GM19372 (cell line): ENCODE data around the gene CDO1.

ENCODE experiments used
- ATAC-seq: cut with Tn5 transposase; IDR thresholded peaks from one replicate; pipeline ENCODE4 v1.9.1; 2021; ENCODE audit warnings: mild to moderate bottlenecking, low read depth, moderate library complexity; ENCODE audit not compliant: unreplicated experiment

The CDO1 gene

GRCh38 chr5:115816226-115817081 is at the start of gene CDO1:
Gene CDO1, minus strand, starts transcription at chr5:115816659. Its CDS starts 262 bp downstream, at chr5:115816397.
- no peak for ATAC-seq

DNA sequence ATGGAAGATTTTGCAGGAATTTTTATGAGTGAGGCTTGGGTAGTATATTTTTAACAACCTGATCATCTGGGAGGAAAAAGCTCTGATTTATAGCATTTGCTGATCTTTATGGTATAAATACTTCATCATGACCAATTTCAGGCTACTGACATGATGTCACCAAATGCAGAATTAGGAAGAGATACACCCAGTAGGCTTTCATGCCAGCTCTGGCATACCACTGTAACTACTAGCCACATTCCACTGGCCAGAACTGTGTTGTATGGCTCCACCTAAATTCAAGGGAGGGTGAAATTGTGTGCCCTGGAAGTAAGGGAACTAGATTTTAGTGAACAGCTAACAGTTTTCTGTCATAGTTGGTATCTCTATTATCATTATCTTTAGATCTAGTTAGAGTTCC is 42.9 kb upstream of the CDO1 start:
- no peak for ATAC-seq

DNA sequence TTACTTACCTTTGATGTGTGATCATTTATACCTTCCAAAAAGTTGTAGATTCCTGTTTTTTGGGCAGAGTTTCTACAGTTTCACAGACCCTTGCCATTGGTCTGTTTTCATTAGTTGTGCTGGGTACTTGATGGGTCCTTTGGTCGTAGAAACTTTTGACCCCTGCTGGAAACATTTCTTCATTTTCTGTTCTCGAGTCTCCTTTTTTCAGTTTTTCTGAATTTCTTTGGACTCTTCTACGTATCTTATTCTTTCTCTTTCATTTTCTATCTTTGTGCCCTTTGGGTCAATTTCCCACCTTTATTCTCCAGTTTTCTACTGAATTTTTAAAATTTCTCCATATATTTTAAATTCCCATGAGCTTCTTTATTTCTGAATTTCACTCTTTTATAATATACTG is 41.9 kb upstream of the CDO1 start:
- ATAC-seq = no peak

- no peak for ATAC-seq
Observed at GRCh38 chr5:115857626-115858349, 41.3 kb upstream of the CDO1 start.

GRCh38 chr5:115857057-115857479 is 40.6 kb upstream of the CDO1 start:
- no peak for ATAC-seq

GRCh38 chr5:115855959-115856358 is 39.5 kb upstream of the CDO1 start:
- no peak for ATAC-seq

GRCh38 chr5:115854139-115854538 is 37.7 kb upstream of the CDO1 start:
- no peak for ATAC-seq

- ATAC-seq = no peak
Observed at GRCh38 chr5:115850744-115851416, 34.4 kb upstream of the CDO1 start.

- no peak for ATAC-seq
Observed at GRCh38 chr5:115849258-115849798, 32.9 kb upstream of the CDO1 start.

GRCh38 chr5:115847290-115847689 is 30.8 kb upstream of the CDO1 start:
- no peak for ATAC-seq

- ATAC-seq = no peak
Observed at GRCh38 chr5:115844321-115844817, 27.9 kb upstream of the CDO1 start.

- no peak for ATAC-seq
Observed at GRCh38 chr5:115843444-115844130, 27.1 kb upstream of the CDO1 start.

DNA sequence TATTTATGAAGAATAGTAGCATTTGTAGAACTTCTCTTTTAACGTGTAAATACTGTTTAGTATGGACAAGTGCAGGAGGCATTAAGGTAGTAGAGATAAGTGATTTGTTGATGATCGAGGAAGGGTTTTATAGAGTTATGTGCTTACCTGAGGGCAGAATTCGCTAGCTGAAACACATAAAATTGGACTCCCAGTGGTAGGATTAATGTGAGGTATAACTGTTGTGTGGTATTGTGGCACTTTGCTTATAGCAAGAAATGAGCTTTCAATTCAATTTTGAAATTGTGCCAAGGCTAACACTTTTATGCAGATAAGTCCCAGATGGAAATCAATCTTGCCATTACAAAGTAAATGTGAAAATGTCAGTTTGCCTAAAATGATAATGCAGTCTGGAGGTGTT is 26.5 kb upstream of the CDO1 start:
- ATAC-seq = no peak

DNA sequence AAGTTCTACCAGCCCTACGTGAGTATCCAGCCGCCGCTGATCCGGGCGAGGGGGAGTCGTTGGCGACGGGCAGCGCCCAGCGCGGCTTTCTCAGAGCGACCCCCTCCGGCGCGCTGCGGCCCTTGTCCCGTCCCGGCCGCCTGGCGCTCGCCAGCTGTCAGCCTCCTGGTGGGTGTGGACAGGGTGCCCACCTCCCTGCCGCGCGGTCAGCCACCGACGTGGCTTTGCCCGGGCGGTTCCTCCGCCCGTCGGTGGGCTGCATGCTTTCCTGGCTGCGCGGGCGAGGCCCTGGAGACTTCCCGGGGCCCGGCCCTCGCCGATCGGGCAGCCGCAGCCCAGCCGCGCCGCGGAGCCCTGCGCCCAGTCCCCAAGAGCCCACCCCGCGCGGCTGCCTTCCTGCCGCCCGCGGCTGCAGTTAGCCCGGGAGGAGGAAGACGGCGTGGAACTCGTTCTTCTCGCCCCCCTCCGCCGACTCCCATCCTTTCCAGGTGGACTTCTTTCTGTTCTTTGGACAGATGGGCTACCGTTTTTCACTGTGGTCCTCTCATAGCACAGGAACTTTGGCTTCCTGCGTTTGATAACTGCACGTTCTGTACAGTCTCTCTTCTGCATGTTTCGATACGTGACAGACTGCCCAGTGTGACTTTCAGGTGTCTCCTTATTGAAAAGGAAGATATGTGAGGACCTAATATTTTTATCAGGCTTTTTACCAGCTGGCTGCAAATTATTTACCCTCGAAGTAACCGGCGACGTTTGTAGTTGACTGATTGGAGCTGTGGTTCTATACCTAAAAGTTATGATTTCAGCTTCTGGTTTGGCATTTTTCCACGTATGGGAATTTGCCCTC is 25.9 kb upstream of the CDO1 start:
- ATAC-seq = peak; percentile 37

GRCh38 chr5:115841382-115842088 is 25.1 kb upstream of the CDO1 start, which contains the start of the genes AP3S1 and ATG12:
Gene AP3S1, plus strand, starts transcription at chr5:115841935. Its CDS starts 103 bp downstream, at chr5:115842038.
Gene ATG12, minus strand, starts transcription at chr5:115841565. Its CDS starts 13 bp downstream, at chr5:115841552.
- ATAC-seq = peak; percentile 78

DNA sequence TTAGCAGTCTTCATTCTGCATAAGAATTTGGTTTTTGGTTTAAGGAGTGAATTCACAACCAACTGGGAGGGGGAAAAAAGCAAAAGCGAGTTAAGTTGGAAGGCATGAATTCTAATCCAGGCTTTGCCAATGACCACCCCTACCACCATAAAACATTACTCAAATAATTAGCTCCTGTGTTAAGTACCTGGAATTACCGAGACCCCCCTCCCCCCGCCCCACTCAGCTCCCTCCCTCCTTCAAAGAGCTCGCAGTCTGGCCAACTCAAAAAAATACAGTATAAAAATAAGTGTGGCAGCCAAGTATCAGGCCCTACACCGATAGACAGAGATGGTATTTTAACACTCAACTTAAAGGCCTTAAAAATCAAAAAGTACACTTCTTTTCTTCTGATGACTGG is 24.4 kb upstream of the CDO1 start:
- ATAC-seq = no peak

- ATAC-seq = peak; percentile 15
Observed at GRCh38 chr5:115838885-115839518, 22.5 kb upstream of the CDO1 start.

DNA sequence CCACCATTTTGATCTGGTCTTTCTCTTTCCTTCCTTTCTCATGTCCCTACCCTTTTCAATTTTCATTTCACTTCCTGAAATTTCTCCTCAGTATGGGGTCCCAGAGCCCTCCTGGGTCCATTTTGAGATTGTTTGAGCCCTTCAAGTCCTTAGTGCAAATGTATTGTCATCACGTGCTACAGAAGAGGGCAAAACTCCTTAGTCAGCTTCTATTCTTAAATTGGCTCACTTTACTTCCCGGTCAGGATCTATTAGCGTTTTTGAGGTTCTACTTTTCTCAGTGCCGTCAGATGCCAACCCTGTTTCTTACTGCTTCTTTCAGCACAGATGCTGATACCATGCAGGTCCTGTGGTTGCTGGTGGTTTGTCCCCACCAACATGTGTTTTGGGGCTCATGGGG is 19.0 kb upstream of the CDO1 start:
- ATAC-seq = no peak
